Kidney (tissue), 14 donors: ENCODE measurements around the gene GPX1. TPM values are rescaled to one million over a fixed set of nuclear protein-coding genes. Genes with fewer than 3 reads are reported as not detected.
"Not testable (repeated sequence)": the region's sequence is repeated elsewhere in the genome, so short reads cannot be mapped to it uniquely, and the experiment has no call there.

ENCODE experiments used
- DNase-seq, 5 donors: peaks; one replicate each; pipeline ENCODE4 v3.0.0-alpha.2; 2013 to 2020
- FAIRE-seq: peaks from 2 replicates; lab custom pipeline; 2012; peaks lifted over from hg19 to GRCh38; lab: Jason Lieb, UNC
- H3K27ac ChIP-seq, 2 donors: one replicate each; pipeline ENCODE4 v1.7.0; 2013; ENCODE audit warnings: low read depth in 2 of 2, low read length in 2 of 2, inconsistent platforms in 1 of 2
- H3K27me3 ChIP-seq: one replicate; pipeline ENCODE4 v1.7.1; 2013; ENCODE audit warnings: low read length, inconsistent platforms; ENCODE audit not compliant: control insufficient read depth, insufficient read depth
- H3K36me3 ChIP-seq, 3 donors: one replicate each; pipeline versions ENCODE4 v1.7.0 to v1.7.1; 2013; ENCODE audit warnings: low read length in 3 of 3, control low read depth in 1 of 3, inconsistent platforms in 1 of 3; ENCODE audit not compliant: insufficient read depth in 3 of 3, control insufficient read depth in 2 of 3
- H3K4me1 ChIP-seq, 3 donors: one replicate each; pipeline versions ENCODE4 v1.7.0 to v1.7.1; 2013; ENCODE audit warnings: low read length in 3 of 3, inconsistent platforms in 1 of 3, low read depth in 1 of 3; ENCODE audit not compliant: control insufficient read depth in 2 of 3, insufficient read depth in 2 of 3
- H3K4me3 ChIP-seq, 3 donors: one replicate each; pipeline versions ENCODE4 v1.7.0 to v1.8.1; 2013; ENCODE audit warnings: low read length in 3 of 3, control low read depth in 1 of 3, inconsistent platforms in 1 of 3
- H3K9ac ChIP-seq, 3 donors: one replicate each; pipeline versions ENCODE4 v1.7.0 to v1.7.1; 2013; ENCODE audit warnings: low read length in 3 of 3, control low read depth in 1 of 3, inconsistent platforms in 1 of 3
- H3K9me3 ChIP-seq, 3 donors: one replicate each; pipeline versions ENCODE4 v1.7.0 to v1.7.1; 2013; ENCODE audit warnings: low read length in 3 of 3, control low read depth in 1 of 3, inconsistent platforms in 1 of 3; ENCODE audit not compliant: control insufficient read depth in 2 of 3, insufficient read depth in 1 of 3
- CTCF ChIP-seq: IDR thresholded peaks from 3 replicates; pipeline ENCODE4 v1.5.1; 2012; ENCODE audit warnings: mild to moderate bottlenecking, moderate library complexity, borderline replicate concordance; ENCODE audit not compliant: insufficient read depth; ENCODE audit errors: extremely low read depth
- intact Hi-C: fragments of 100-400 bp; cut with DNase I; formaldehyde crosslinking; loops from one replicate; pipeline ENCODE4 v1.11.1; 2022
- polyA plus RNA-seq: library from polyadenylated mRNA; stranded (reverse); fragments of 350-450 nt; fragmentation: Illumina TruSeq; extraction: RNeasy Lipid Tissue Mini Kit (QIAGEN cat#74804); gene quantifications from one replicate; pipeline ENCODE4 v1.2.3, GENCODE V29; 2014; ENCODE audit warnings: low read depth, low replicate concordance; ENCODE audit not compliant: insufficient read depth
- total RNA-seq: library from RNA; stranded (reverse); fragmentation: NEBNext Ultra II Directional; extraction: Animal tissue kit (Norgen Biotek cat#: 25700); gene quantifications from one replicate; pipeline ENCODE4 v1.2.1, GENCODE V29; 2021
- donor health status: control.
- donor health status: control.
- donor health status: control.
- donor health status: control.
- donor health status: control.
- donor health status: DM: yes; HTN: yes; CAD: no.
- donor health status: Normal renal cell carcinoma (clear cell type).

GPX1 gene
- total and polyA plus RNA-seq, 2 donors from 2014 or later, result 375 to 454 TPM

DNA sequence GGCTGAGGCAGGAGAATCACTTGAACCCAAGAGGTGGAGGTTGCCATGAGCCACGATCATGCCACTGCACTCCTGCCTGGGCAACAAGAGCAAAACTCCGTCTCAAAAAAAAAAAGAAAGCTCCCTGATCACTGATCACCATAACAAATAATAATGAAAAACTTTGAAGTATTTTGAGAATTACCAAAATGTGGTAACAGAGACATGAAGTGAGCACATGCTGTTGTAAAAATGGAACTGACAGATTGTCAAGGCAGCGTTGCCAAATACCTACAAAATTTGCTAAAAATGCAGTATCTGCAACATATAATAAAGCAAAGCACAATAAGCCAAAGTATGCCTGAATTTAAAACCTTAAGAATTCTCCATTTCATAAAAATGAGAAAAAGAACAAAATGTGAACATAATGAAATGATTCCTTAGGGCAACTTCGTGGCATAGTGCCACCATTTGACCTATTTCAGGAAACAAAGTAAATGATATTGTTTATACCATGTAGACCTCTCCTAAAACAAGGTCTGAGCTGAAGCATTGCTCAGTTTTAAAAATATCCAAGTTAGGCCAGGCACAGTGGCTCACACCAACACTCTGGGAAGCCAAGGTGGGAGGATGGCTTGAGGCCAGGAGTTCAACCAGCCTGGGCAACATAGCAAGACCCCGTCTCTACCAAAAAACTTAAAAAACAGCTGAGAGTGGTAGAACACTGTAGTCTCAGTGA, 24.1 kb downstream of the GPX1 start:
- Histone ChIP-seq H3K36me3 (peaks cover 6 to 21% (median 15%) of the 10 kb centered on the region in 3 donors), H3K4me3 (no peak overlapping the region), H3K9ac (no peak overlapping the region)

DNA sequence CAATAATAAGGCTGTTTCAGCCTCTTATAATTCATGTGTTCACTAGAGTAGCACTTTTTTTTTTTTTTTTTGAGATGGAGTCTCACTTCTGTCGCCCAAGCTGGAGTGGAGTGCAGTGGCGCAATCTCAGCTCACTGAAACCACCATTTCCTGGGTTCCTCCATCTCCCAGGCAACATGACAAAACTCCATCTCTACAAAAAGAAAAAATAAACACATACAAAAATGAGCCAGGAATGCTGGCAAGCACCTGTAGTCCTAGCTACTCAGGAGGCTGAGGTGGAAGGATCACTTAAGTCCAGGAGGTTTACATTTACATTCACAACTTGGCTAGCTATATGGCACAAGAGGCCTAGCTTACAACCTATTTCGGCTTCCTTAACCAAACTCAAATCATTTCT, 25.1 kb downstream of the GPX1 start:
- Histone ChIP-seq H3K36me3 (peaks cover 6 to 21% (median 15%) of the 10 kb centered on the region in 3 donors), H3K9me3 (no peaks in the 10 kb centered on the region)
- intact Hi-C loops, result no loop called here

More for the DNA sequence above, 24.1 kb downstream of the GPX1 start:
- Histone ChIP-seq H3K27ac (no peak overlapping the region), H3K27me3 (no peaks in the 10 kb centered on the region), H3K4me1 (no peaks in the 10 kb centered on the region), H3K9me3 (no peaks in the 10 kb centered on the region)
- intact Hi-C loops, result no loop called here
- DNase-seq (no peak), FAIRE-seq (no peak)
- no peak for TF ChIP-seq CTCF

DNA sequence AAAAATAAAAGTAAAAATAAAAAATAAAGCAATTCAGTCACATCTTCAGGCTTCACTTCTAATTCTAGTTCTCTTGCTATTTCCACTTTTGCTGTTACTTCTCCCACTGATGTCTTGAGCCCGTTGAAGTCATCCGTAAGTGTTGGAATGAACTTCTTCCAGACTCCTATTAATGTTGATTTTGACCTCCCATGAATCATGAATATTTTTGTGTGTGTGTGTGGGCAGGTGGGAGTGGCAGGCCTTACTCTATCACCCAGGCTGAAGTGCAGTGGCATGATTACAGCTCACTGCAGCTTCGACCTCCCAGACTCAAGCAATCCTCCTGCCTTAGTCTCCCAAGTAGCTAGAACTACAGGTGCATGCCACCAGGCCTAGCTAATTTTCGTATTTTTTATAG, 29.0 kb downstream of the GPX1 start:
- no peak for FAIRE-seq
- no peak overlapping the region for H3K4me3 ChIP-seq
- peaks cover 10 to 46% (median 24%) of the 10 kb centered on the region in 3 donors for H3K36me3 ChIP-seq
- H3K27me3 ChIP-seq, result no peaks in the 10 kb centered on the region
- H3K9me3 ChIP-seq, result no peaks in the 10 kb centered on the region
- no peak overlapping the region for H3K27ac ChIP-seq
- no peak for DNase-seq
- no peak overlapping the region for H3K9ac ChIP-seq
- no peaks in the 10 kb centered on the region for H3K4me1 ChIP-seq
- intact Hi-C loops, result no loop called here
- no peak for TF ChIP-seq CTCF

More for the DNA sequence above, 25.1 kb downstream of the GPX1 start:
- FAIRE-seq (no peak), DNase-seq (no peak)
- Histone ChIP-seq H3K27ac (no peak overlapping the region), H3K4me3 (no peak overlapping the region), H3K4me1 (no peaks in the 10 kb centered on the region), H3K27me3 (no peaks in the 10 kb centered on the region), H3K9ac (no peak overlapping the region)
- TF ChIP-seq CTCF, result no peak

DNA sequence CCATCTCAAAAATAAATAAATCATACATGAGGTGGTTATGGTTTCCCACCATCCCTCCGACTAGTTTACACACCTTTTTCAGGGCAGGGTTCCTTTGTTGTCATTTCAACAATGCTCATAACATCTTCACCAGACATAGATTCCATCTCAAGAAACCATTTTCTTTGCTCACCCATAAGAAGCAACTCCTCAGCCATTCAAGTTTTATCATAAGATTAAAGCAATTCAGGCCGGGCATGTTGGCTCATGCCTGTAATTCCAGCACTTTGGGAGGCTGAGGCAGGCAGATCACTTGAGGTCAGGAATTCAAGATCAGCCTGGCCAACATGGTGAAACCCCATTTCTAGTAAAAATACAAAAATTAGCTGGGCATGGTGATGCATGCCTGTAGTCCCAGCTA, 29.8 kb downstream of the GPX1 start:
- not testable (repeated sequence) for FAIRE-seq, H3K4me1 ChIP-seq
- H3K36me3 ChIP-seq, result peaks cover 5 to 48% (median 31%) of the 10 kb centered on the region in 3 donors

More for the DNA sequence above, 29.8 kb downstream of the GPX1 start:
- H3K27me3 ChIP-seq, intact Hi-C loops, H3K4me3 ChIP-seq, DNase-seq, H3K27ac ChIP-seq, H3K9me3 ChIP-seq, H3K9ac ChIP-seq: not testable (repeated sequence)
